GM12891 (cell line): ENCODE measurements around the gene SNTG2.

Experiments
- PAX5 ChIP-seq: IDR thresholded peaks from 2 replicates; pipeline ENCODE4 v1.6.1; 2011; ENCODE audit warnings: low read length, moderate library complexity, mild to moderate bottlenecking; ENCODE audit not compliant: insufficient read depth, severe bottlenecking
- POLR2A ChIP-seq: IDR thresholded peaks from 2 replicates; pipeline ENCODE4 v1.6.1; 2011; ENCODE audit warnings: low read depth, low read length, control low read depth
- POLR2AphosphoS5 ChIP-seq: IDR thresholded peaks from 2 replicates; pipeline ENCODE4 v1.6.1; 2011; ENCODE audit warnings: low read depth, low read length, control low read depth
- POU2F2 ChIP-seq: IDR thresholded peaks from 2 replicates; pipeline ENCODE4 v1.6.1; 2011; ENCODE audit warnings: low read depth, mild to moderate bottlenecking, control low read depth, low read length, moderate library complexity
- SPI1 ChIP-seq: IDR thresholded peaks from 2 replicates; pipeline ENCODE4 v1.6.1; 2011; ENCODE audit warnings: low read depth, low read length, control low read depth
- TAF1 ChIP-seq: IDR thresholded peaks from 2 replicates; pipeline ENCODE4 v1.6.1; 2011; ENCODE audit warnings: low read depth, low read length, control low read depth

- TF ChIP-seq POLR2AphosphoS5 (no peak), POLR2A (no peak), SPI1 (no peak), TAF1 (no peak), PAX5 (no peak), POU2F2 (no peak)
Observed at GRCh38 chr2:1022178-1022577, 71.5 kb downstream of the SNTG2 start.
